ENCODE data around the gene CDH12.

DNA sequence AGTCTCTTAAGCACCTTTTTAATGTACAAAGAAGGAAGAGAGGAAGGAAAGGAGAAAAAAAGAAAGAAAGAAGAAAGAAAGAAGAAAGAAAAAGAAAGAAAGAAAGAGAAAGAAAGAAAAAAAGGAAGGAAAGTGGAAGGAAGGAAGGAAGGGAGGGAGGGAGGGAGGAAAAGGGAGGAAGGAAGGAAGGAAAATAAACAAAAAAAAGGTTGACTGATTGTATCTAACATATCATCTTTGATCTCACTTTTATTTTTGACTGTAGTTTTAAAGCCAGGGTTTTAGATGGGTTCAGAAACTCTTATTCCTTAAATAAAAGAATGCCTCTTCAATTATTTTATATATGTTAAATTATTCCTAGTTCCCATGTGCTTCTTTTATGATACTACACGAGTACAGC is 794.5 kb downstream of the CDH12 start:
- TF ChIP-seq POLR2A (IDR thresholded peaks at IDR 0.05; ENCODE audit: low read length) (no peak), GATA1 (IDR thresholded peaks at IDR 0.05; ENCODE audit: low read depth, low read length) (no peak)

Data from erythroblast (primary cell).